DOHH2 (cell line): ENCODE data around the gene TEDC2.

Experiments
- H3F3A ChIP-seq: fragments of 200-600 bp; sonication (generic), shearing (Covaris generic); 2 replicates; pipeline ENCODE4 v1.6.0; 2016; ENCODE audit warnings: antibody characterized with exemption, mild to moderate bottlenecking; ENCODE audit not compliant: control insufficient read depth, insufficient read depth
- H3K27ac ChIP-seq: fragments of 200-600 bp; sonication (generic); 2 replicates; pipeline ENCODE4 v1.5.1; 2014; ENCODE audit warnings: low read depth, mild to moderate bottlenecking, low read length, moderate library complexity
- H3K27me3 ChIP-seq: fragments of 200-600 bp; sonication (generic); 2 replicates; pipeline ENCODE4 v1.6.1; 2014; ENCODE audit warnings: mild to moderate bottlenecking, low read length, mixed read lengths; ENCODE audit not compliant: control insufficient read depth
- H3K36me3 ChIP-seq: fragments of 200-600 bp; sonication (generic); 2 replicates; pipeline ENCODE4 v1.6.1; 2014; ENCODE audit warnings: mild to moderate bottlenecking, low read length, moderate library complexity, mixed read lengths; ENCODE audit not compliant: control insufficient read depth
- H3K4me1 ChIP-seq: fragments of 200-600 bp; sonication (generic); 2 replicates; pipeline ENCODE4 v1.6.1; 2014; ENCODE audit warnings: mild to moderate bottlenecking, low read length, mixed read lengths; ENCODE audit not compliant: control insufficient read depth
- H3K4me2 ChIP-seq: fragments of 200-600 bp; sonication (generic); 2 replicates; pipeline ENCODE4 v1.6.0; 2014; ENCODE audit warnings: mild to moderate bottlenecking, low read length, moderate library complexity
- H3K4me3 ChIP-seq: fragments of 200-600 bp; sonication (generic); 2 replicates; pipeline ENCODE4 v1.5.1; 2014; ENCODE audit warnings: mild to moderate bottlenecking, low read length, mixed read lengths
- H3K79me2 ChIP-seq: fragments of 200-600 bp; sonication (generic); 2 replicates; pipeline ENCODE4 v1.6.1; 2014; ENCODE audit warnings: mild to moderate bottlenecking, low read length, mixed read lengths; ENCODE audit not compliant: control insufficient read depth
- H3K9me2 ChIP-seq: fragments of 200-600 bp; sonication (generic); replicated peaks from 2 replicates; pipeline ENCODE4 v1.6.1; 2014; ENCODE audit warnings: mild to moderate bottlenecking, low read length, mixed read lengths; ENCODE audit not compliant: control insufficient read depth
- H3K9me3 ChIP-seq: fragments of 200-600 bp; sonication (generic); 2 replicates; pipeline ENCODE4 v1.6.1; 2014; ENCODE audit warnings: antibody characterized with exemption, low read length, mixed read lengths; ENCODE audit not compliant: control insufficient read depth, insufficient read depth
- H4K20me1 ChIP-seq: fragments of 200-600 bp; sonication (generic); 2 replicates; pipeline ENCODE4 v1.6.0; 2014; ENCODE audit warnings: low read depth, mild to moderate bottlenecking, antibody characterized with exemption, low read length, moderate library complexity; ENCODE audit not compliant: control insufficient read depth, insufficient read depth
- EZH2phosphoT487 ChIP-seq: fragments of 200-600 bp; sonication (generic); IDR thresholded peaks from 2 replicates; pipeline ENCODE4 v1.6.1; 2017; ENCODE audit warnings: borderline replicate concordance, mild to moderate bottlenecking, antibody characterized with exemption, low read length, moderate library complexity, mixed read lengths
- TF ChIP-seq, protein P1 (sequence below): fragments of 200-600 bp; sonication (generic); IDR thresholded peaks from one replicate; pipeline ENCODE4 v1.5.1; 2014; ENCODE audit warnings: antibody characterized with exemption, mild to moderate bottlenecking, low read depth, low read length; ENCODE audit not compliant: poor library complexity, severe bottlenecking

The TEDC2 gene, protein sequence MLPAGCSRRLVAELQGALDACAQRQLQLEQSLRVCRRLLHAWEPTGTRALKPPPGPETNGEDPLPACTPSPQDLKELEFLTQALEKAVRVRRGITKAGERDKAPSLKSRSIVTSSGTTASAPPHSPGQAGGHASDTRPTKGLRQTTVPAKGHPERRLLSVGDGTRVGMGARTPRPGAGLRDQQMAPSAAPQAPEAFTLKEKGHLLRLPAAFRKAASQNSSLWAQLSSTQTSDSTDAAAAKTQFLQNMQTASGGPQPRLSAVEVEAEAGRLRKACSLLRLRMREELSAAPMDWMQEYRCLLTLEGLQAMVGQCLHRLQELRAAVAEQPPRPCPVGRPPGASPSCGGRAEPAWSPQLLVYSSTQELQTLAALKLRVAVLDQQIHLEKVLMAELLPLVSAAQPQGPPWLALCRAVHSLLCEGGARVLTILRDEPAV

DNA sequence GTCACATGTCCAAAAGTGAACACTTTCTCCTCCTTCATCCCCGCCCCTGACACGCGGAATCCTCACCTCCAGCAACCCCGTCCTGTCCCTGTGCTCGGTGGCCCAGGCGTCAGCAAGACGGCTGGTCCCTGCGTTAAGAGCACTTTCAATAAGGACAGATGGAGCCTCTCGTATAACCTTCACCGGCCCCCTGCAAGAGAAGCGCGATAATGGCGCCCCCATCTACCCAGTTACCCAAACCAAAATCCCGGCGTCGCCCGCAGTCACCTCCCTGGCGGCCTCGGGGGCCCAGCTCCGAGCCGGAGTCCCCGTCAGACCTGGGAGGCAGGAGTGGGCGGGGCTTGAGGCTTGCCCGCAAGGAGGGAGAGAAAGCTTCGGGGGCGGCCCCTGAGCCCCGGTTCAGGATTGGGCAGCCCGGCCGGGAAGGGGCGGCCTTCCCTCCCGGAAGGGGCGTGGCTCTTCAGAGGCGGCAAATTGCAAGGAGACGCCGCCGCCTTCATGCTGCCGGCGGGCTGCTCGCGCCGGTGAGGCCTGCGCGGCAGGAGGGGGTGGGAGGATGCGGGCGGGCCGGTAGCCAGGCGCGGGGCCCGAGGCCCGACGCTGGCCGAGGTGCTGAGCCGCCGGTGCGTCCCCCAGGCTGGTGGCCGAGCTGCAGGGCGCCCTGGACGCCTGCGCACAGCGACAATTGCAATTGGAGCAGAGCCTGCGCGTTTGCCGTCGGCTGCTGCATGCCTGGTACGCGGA lies at the start of gene TEDC2:
Gene TEDC2, plus strand, starts transcription at position 463 of the 744 bp plus-strand sequence. Its CDS starts 36 bp downstream, at position 499.
- Histone ChIP-seq H3K79me2 (peaks cover 21% of the 10 kb centered on the region), H3K4me2 (peak within 1 kb of the TSS; percentile 95), H3F3A (peaks cover 16% of the 10 kb centered on the region), H3K27ac (peak within 1 kb of the TSS; percentile 65), H4K20me1 (no peaks in the 10 kb centered on the region), H3K9me2 (no peaks in the 10 kb centered on the region), H3K27me3 (no peaks in the 10 kb centered on the region), H3K4me1 (peaks cover 44% of the 10 kb centered on the region), H3K4me3 (peak within 1 kb of the TSS; percentile 78), H3K36me3 (peaks cover 62% of the 10 kb centered on the region), H3K9me3 (no peaks in the 10 kb centered on the region)
- TF ChIP-seq, protein P1, sequence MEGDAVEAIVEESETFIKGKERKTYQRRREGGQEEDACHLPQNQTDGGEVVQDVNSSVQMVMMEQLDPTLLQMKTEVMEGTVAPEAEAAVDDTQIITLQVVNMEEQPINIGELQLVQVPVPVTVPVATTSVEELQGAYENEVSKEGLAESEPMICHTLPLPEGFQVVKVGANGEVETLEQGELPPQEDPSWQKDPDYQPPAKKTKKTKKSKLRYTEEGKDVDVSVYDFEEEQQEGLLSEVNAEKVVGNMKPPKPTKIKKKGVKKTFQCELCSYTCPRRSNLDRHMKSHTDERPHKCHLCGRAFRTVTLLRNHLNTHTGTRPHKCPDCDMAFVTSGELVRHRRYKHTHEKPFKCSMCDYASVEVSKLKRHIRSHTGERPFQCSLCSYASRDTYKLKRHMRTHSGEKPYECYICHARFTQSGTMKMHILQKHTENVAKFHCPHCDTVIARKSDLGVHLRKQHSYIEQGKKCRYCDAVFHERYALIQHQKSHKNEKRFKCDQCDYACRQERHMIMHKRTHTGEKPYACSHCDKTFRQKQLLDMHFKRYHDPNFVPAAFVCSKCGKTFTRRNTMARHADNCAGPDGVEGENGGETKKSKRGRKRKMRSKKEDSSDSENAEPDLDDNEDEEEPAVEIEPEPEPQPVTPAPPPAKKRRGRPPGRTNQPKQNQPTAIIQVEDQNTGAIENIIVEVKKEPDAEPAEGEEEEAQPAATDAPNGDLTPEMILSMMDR, result no peak
- no peak for TF ChIP-seq EZH2phosphoT487

DNA sequence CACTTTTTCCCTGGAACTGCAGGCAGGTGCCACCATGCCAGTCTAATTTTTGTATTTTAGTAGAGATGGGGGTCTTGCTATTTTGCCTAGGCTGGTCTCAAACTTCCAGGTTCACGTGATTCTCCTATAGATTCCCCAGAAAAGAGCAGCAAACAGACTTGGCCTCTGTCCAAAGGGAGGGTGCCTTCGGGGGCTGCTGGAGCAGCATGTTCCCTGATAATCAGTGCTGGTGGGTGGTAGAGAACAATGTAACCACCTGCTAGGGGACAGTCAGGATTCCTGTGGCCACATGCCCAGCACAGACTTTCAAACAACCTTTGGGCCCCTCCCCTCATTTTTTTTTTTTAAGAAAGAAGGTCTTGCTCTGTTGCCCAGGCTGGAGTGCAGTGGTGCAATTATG lies 44.8 kb upstream of the TEDC2 start:
- Histone ChIP-seq H3F3A (no peaks in the 10 kb centered on the region), H3K27ac (no peak overlapping the region), H3K27me3 (peaks cover 18% of the 10 kb centered on the region), H3K36me3 (no peaks in the 10 kb centered on the region), H3K9me2 (no peaks in the 10 kb centered on the region), H3K4me1 (no peaks in the 10 kb centered on the region), H4K20me1 (no peaks in the 10 kb centered on the region), H3K4me2 (no peak overlapping the region), H3K9me3 (no peaks in the 10 kb centered on the region), H3K4me3 (no peak overlapping the region), H3K79me2 (no peaks in the 10 kb centered on the region)
- no peak for TF ChIP-seq EZH2phosphoT487

DNA sequence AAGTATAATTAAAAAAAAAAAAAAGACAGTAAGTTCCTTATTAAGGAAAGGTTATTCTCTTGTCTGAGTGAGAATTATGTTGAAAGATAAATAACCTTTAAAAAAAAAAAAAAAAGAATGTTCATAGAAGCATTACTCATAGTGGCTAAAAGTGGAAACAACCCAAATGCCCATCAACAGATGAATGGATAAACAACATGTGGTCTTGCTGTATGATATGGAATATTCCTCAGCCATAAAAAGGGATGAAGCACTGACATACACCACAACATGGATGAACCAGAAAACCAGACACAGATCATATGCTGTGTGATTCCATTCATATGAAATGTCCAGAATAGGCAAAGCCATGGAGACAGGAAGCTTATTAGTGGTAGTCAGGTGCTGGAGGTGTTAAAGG lies 39.9 kb upstream of the TEDC2 start:
- TF ChIP-seq, protein P1, result no peak
- TF ChIP-seq EZH2phosphoT487, result no peak
- Histone ChIP-seq H3K36me3 (no peaks in the 10 kb centered on the region), H4K20me1 (no peaks in the 10 kb centered on the region), H3K27me3 (peaks cover 7% of the 10 kb centered on the region), H3K4me2 (no peak overlapping the region), H3F3A (no peaks in the 10 kb centered on the region), H3K9me2 (no peaks in the 10 kb centered on the region), H3K9me3 (no peaks in the 10 kb centered on the region), H3K4me3 (no peak overlapping the region), H3K4me1 (peaks cover 6% of the 10 kb centered on the region; the same call in 1 of the 2 replicates), H3K79me2 (no peaks in the 10 kb centered on the region), H3K27ac (no peak overlapping the region)
